ENCODE results near the gene SPAG5. TPM values are rescaled to one million over a fixed set of nuclear protein-coding genes. Genes with fewer than 3 reads are reported as not detected.

SPAG5 gene
- total RNA-seq, 2 donors from 2014 or later: 150 to 326 TPM

DNA sequence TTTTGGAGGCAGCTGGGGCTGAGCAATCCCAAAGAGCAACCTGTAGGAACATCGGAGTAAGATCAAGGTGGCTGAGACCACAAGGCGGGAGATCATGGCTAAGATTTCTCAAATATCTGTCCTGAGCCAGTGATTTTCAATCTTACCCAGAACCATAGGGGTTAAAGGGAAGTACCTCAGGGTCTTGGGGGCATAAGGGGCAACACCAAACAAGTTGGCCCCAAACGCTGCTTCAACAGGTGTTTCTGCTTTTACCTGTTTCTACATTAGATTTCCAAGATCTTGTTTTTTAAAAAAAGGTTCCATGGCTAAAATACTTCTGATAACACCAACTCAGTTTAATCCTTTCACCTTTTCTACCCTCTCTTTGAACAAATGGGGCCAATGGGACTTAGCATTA is 43.8 kb downstream of the SPAG5 start:
- Mint-ChIP-seq H3K36me3 (peaks cover 10 to 28% of the 10 kb centered on the region in 2 donors), H3K27ac (peak overlapping the region in 1 of 2 donors; percentile 24), H3K9me3 (no peaks in the 10 kb centered on the region)
- DNase-seq (ENCODE audit: low spot score in 2 of 2): no peak
- no peak for ATAC-seq

DNA sequence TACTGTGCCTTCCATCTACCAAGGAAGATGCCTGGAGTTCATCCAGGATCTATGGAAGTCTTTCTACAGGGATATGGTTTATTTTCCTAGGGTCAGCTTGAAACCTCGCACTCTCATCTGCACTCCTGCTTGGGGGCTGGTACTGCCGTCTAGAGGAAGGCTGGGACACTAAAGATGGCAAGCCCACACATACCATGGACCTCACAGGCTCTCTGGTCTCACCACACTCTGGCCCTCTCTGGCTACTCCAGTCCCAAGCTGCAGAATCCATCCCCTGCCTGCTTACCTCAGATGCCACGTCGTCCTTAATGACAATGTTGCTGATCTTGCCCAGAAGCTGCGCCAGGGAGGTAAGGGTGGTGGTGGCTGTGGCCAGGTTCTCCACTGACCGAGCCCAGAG is 44.3 kb downstream of the SPAG5 start:
- no peak for DNase-seq (ENCODE audit: low spot score in 2 of 2)
- ATAC-seq: no peak
- Mint-ChIP-seq H3K27ac (peak overlapping the region in 1 of 2 donors; percentile 24), H3K36me3 (peaks cover 7 to 25% of the 10 kb centered on the region in 2 donors), H3K9me3 (no peaks in the 10 kb centered on the region)

GRCh38 chr17:28553000-28553505 is 45.8 kb downstream of the SPAG5 start:
- no peak overlapping the region for H3K27ac Mint-ChIP-seq

GRCh38 chr17:28552176-28552999 is 46.4 kb downstream of the SPAG5 start, which contains the start of gene UNC119:
Gene UNC119, minus strand, starts transcription at chr17:28552624. Its CDS starts 67 bp downstream, at chr17:28552557.
- H3K36me3 Mint-ChIP-seq: peaks cover 7 to 25% of the 10 kb centered on the region in 2 donors
- ATAC-seq: peak; percentile 85 to 88

More at GRCh38 chr17:28553000-28553505, 45.8 kb downstream of the SPAG5 start:
- H3K36me3 Mint-ChIP-seq: peaks cover 7 to 25% of the 10 kb centered on the region in 2 donors
- no peaks in the 10 kb centered on the region for H3K9me3 Mint-ChIP-seq
- DNase-seq (ENCODE audit: low spot score in 2 of 2): no peak
- no peak for ATAC-seq

GRCh38 chr17:28551421-28552175 is 47.2 kb downstream of the SPAG5 start:
- H3K36me3 Mint-ChIP-seq: peaks cover 7 to 25% of the 10 kb centered on the region in 2 donors
- peak overlapping the region in 1 of 2 donors; percentile 84 for H3K27ac Mint-ChIP-seq
- ATAC-seq (no peak), DNase-seq (ENCODE audit: low spot score in 2 of 2) (no peak)
- no peaks in the 10 kb centered on the region for H3K9me3 Mint-ChIP-seq

More at GRCh38 chr17:28552176-28552999, 46.4 kb downstream of the SPAG5 start, which contains the start of gene UNC119:
- no peaks in the 10 kb centered on the region for H3K9me3 Mint-ChIP-seq
- peak; percentile 77 to 85 for DNase-seq (ENCODE audit: low spot score in 2 of 2)
- H3K27ac Mint-ChIP-seq: no peak within 1 kb of the TSS

DNA sequence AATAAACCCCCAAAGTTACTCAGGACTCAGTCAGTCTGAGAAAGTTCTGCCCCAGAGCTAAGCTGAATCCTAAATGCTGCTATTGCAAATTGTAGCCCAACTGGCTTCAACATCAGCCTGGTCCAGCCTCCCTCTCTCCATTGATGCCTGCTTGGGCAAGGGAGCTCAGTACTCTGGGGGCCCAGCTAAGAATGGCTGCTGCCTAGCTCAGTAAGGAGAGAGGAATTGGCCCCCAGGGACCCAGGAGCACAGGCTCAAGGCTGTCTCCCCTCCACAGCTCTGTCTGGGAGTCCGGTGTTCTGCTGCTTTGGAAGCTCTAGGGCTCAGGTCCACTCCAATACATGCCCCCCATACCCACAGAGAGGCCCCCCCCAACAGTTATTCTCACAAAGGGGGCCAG is 48.0 kb downstream of the SPAG5 start:
- no peak for DNase-seq (ENCODE audit: low spot score in 2 of 2)
- Mint-ChIP-seq H3K9me3 (no peaks in the 10 kb centered on the region), H3K36me3 (peaks cover 7 to 17% of the 10 kb centered on the region in 2 donors), H3K27ac (peak overlapping the region in 1 of 2 donors; percentile 84)
- no peak for ATAC-seq

- Mint-ChIP-seq H3K36me3 (peaks cover 7 to 17% of the 10 kb centered on the region in 2 donors), H3K9me3 (no peaks in the 10 kb centered on the region)
- peak; percentile 36 to 69 for DNase-seq (ENCODE audit: low spot score in 2 of 2)
These were observed 49.3 kb downstream of the SPAG5 start for GRCh38 chr17:28549236-28550132.

GRCh38 chr17:28548417-28549130 is 50.3 kb downstream of the SPAG5 start:
- Mint-ChIP-seq H3K9me3 (no peaks in the 10 kb centered on the region), H3K36me3 (peaks cover 1 to 15% of the 10 kb centered on the region in 2 donors), H3K27ac (peak overlapping the region; percentile 72 to 84)
- no peak for ATAC-seq
- no peak for DNase-seq (ENCODE audit: low spot score in 2 of 2)

More at GRCh38 chr17:28549236-28550132, 49.3 kb downstream of the SPAG5 start:
- H3K27ac Mint-ChIP-seq: peak overlapping the region; percentile 84
- peak; percentile 55 to 74 for ATAC-seq

DNA sequence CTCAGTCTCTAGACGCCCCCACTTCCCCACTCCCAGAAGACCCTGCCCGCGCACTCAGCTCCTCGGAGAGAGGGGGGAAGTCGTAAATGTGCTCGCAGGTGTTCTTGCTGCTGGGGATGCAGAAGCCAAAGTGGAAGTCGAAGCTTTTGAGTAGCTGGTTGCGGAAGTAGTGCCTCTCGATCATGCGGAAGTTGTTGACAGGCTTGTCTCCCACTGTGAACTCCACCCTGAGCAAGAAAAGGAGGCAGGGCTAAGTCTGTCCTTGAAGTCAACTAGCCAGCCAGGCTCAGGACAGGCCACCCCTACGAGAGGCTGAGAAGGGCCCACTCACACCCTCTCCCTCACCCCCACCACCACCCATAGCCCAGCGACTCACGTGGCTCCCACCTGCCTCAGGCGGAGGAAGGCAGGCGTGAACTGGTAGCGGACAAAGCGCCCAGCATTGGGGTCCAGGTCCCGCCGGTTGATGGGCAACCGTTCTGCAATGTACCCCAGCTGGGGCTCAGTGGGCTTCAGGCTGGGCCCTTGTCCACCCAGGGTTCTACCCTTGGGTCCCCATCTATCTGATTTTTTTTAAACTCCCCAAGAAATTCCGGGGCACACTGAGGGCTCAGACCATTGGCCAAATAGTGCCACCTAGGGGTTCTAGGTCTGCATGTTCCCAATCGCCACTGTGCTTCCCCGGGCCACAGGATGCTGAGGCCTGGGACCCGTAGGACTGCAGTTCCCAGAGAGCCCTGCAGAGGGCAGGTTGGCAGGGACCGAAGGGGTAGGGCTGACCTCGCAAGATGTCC is 51.0 kb downstream of the SPAG5 start:
- Mint-ChIP-seq H3K9me3 (no peaks in the 10 kb centered on the region), H3K36me3 (peaks cover 0 to 7% of the 10 kb centered on the region in 2 donors), H3K27ac (peak overlapping the region; percentile 79 to 84)
- ATAC-seq (peak; percentile 45 to 47), DNase-seq (ENCODE audit: low spot score in 2 of 2) (peak; percentile 75 to 84)

DNA sequence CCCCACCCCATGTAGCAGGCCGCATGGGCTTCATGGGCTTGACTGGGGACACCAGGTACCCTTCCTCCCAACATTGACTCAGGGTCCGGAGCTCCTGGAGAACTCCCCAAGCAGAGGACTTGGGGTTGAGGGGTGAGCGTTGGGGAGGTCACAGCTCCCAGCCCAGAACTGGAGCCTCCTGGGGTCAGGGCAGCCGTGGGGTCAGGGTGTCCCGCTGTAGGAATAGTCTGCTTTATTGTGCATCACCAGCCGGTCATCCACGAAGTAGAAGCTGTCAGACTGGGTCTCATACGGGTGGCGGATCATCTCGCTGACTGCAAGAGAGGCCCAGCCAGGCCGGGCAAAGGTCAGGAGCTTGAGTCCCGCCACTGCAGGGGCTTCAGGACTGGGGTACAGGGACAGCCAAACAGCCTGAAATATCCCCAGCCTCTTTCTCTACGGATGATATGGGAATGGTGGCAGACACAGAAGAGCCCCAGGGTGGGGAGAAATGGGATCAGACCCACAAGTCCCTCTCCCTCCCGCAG is 51.7 kb downstream of the SPAG5 start:
- DNase-seq (ENCODE audit: low spot score in 2 of 2): no peak
- H3K36me3 Mint-ChIP-seq: peaks cover 0 to 5% of the 10 kb centered on the region in 2 donors
- no peak for ATAC-seq
- peak overlapping the region; percentile 79 to 84 for H3K27ac Mint-ChIP-seq
- no peaks in the 10 kb centered on the region for H3K9me3 Mint-ChIP-seq

GRCh38 chr17:28545787-28546415 is 52.9 kb downstream of the SPAG5 start:
- DNase-seq (ENCODE audit: low spot score in 2 of 2) (no peak), ATAC-seq (no peak)
- Mint-ChIP-seq H3K27ac (peak overlapping the region; percentile 1 to 25), H3K9me3 (no peaks in the 10 kb centered on the region), H3K36me3 (no peaks in the 10 kb centered on the region)

DNA sequence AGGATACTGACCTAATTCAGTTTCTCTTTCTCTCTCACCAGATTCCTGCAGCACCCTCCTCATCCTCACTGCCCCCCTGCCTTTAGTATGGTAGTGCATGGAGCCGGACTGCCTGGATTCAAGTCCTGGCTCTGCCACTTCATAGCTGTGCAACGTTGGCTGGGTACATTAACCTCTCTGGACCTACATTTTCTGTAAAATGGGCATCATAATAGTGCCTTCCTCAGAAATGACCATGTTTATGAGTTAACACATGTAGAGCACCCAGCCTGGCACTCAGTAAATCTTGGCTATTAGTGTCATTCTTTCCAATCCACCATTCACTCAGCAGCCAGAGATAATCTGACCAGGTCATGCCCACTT is 53.7 kb downstream of the SPAG5 start:
- no peaks in the 10 kb centered on the region for H3K36me3 Mint-ChIP-seq
- no peaks in the 10 kb centered on the region for H3K9me3 Mint-ChIP-seq
- no peak for DNase-seq (ENCODE audit: low spot score in 2 of 2)
- H3K27ac Mint-ChIP-seq: peak overlapping the region in 1 of 2 donors; percentile 25
- no peak for ATAC-seq

DNA sequence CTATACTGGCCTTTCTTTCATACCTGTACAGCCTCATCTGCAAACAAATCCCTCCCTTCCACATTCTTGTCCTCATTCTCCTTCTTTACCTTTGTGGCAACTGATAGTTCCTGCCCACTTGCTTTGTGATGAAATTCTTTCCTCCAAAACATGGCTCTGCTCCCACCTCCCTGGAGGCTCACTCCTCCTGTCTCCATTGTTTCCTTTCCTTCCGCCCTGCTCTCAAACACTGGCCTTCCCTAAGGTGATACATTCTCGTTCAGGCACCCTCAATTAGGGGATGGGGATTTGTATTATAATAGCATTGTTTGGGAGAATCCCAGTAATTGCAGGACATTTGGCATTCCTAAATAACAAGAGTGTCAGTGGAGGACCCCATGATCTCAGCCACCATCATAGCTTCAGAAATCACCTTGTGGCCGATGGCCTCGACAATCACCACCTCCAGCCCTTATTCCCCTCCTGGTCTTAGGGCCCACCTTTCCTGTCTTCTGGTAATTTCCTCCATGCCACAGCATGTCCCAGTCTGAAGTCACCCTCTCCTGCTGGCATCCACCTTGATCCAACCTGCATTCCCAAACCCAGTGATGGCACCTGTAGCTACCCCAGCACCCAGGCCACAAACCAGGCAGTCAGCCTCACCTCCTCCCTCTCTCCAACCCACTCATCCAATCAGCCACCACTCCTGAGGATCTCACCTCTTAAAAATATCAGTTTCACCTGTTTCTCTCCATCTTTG is 54.3 kb downstream of the SPAG5 start:
- H3K36me3 Mint-ChIP-seq: no peaks in the 10 kb centered on the region
- no peak for DNase-seq (ENCODE audit: low spot score in 2 of 2)
- no peaks in the 10 kb centered on the region for H3K9me3 Mint-ChIP-seq
- ATAC-seq: no peak
- peak overlapping the region in 1 of 2 donors; percentile 25 for H3K27ac Mint-ChIP-seq

DNA sequence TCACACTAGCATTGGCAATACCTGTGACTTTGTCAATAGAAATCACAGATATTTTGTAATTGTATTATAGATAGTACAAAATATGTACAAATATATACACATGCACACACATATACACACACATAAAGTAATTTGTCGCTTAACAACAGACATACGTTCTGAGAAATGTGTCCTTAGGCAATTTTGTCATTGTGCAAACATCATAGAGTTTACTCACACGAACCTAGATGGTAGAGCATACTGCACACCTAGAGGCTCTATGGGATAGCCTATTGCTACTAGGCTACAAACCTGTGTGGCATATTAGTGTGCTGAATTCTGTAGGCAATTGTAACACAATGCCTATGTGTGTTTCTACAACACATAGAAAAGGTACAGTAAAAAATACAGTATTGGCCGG is 57.4 kb downstream of the SPAG5 start:
- DNase-seq (ENCODE audit: low spot score in 2 of 2) (no peak), ATAC-seq (no peak)
- H3K27ac Mint-ChIP-seq: no peak overlapping the region
- no peaks in the 10 kb centered on the region for H3K36me3 Mint-ChIP-seq
- no peaks in the 10 kb centered on the region for H3K9me3 Mint-ChIP-seq

All from activated naive CD4-positive, alpha-beta T cell treated with anti-CD3 and anti-CD28 coated beads, Interleukin-2, amount 50 U/mL, for 72 hours (primary cell).